Measurements from ENCODE around the gene TRMT1.

Gene TRMT1

GRCh38 chr19:13102416-13102665 lies 14.2 kb downstream of the TRMT1 start:
- no peak for DNase-seq (ENCODE audit: low read depth in 3 of 3)

- DNase-seq (ENCODE audit: low read depth in 3 of 3) = no peak
Observed at GRCh38 chr19:13101590-13102415, 14.7 kb downstream of the TRMT1 start.

DNA sequence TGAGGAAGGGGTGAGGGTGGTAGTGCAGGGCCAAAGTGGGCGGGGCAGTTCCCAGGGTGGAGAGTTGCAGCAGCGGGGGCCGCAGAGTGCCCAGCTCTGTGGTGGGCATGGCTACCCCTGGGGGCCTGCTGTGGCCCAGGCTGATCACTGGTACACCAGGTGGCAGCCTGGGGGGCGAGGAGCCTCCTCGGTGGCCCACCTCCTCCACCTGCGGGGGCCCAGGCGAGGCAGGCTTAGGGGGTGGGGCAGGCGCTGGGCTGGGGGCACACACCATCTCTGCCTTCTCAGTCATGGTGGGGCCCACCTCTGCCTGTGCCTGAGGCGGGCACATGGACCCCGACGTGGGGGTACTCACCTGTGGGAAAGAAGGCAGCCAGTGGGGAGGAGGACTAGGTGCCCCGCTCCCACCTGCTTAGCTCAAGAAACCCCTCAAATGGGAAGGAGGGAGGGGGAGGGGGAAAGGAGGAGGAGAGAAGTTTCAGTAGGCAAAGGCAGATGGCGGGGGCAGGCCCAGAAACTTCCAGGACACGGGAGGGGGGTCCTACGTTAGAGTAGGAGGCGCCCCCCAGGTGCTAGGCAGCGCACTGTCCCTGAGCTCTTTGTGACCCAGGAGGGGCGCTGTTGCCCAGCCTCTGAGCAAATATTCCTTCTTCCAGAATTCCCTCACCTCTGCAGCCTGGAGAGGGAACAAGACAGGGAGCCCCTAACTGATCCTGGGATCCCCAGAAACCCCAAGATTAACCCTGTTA lies 15.5 kb downstream of the TRMT1 start:
- DNase-seq (ENCODE audit: low read depth in 3 of 3) = no peak

DNA sequence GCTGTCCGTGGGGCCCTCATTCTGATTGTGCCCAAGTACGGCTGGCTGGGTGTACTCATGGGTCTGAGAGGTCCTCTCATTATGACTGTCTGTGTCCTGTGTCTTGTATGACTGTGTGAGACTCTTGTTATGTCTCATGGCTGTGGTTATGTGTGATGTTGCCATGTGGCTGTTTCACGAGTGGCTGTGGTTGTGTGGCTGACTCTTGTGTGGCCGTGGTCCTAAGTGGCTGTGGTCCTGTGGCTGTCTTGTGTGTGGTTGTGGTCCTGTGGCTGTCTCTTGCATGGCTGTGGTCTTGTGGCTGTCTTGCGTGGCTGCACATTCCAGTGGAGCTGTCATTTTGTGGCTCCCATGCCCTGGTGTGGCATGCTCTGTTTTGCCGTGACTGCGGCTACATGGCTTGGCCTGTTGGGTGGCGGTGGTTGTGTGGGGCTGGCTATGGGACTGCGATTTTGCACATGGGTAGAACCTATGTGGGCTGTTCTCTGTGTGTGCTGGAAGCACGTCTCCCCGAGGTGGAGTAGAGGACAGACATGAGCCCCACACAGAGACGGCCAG lies 16.4 kb downstream of the TRMT1 start:
- DNase-seq (ENCODE audit: low read depth in 3 of 3) = peak in 2 of 3 donors; percentile 45 to 60

DNA sequence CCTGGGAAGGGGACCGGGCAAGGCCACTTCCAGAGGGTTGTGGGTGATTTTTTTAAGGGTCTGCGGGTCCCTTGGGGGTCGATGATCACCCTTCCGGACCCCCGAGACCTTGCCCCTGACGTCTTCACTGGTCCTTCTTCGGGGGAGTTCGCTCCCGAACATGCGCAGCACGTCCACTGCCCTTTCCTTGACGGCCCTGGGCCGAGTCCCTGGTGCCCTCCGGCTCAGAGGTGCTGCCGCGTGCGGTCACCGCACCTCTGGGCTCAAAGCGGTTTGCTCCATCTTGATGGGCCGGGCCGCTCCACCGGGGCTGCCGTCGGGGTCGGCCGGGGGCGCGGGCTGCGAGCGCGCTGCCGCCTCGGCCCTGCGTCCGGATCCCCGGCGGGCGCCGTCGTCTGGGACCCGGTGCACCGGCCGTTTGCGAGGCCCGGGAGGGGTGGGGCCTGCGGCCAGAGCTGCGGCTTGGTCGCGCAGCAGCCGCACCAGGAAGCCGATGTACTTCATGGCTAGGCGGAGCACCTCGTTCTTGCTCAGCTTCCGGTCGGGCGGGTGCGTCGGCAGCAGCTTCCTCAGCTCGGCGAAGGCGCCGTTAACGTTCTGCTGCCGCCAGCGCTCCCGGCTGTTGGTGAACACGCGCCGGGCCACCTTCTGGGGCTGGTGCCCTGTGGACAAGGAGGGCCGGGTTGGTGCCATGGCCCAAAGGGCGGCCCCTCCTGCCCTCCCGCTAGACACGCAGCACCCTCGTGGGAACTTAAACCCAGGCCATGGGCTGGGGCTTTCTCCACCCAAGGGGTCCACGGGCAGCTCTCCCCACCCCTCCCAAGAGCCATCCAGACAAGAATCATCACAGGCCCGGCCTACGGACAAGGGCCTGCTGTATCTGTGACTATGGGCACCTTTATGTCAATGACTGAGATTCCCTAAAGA lies 17.2 kb downstream of the TRMT1 start:
- peak; percentile 56 to 71 (median 64) for DNase-seq (ENCODE audit: low read depth in 3 of 3)

DNA sequence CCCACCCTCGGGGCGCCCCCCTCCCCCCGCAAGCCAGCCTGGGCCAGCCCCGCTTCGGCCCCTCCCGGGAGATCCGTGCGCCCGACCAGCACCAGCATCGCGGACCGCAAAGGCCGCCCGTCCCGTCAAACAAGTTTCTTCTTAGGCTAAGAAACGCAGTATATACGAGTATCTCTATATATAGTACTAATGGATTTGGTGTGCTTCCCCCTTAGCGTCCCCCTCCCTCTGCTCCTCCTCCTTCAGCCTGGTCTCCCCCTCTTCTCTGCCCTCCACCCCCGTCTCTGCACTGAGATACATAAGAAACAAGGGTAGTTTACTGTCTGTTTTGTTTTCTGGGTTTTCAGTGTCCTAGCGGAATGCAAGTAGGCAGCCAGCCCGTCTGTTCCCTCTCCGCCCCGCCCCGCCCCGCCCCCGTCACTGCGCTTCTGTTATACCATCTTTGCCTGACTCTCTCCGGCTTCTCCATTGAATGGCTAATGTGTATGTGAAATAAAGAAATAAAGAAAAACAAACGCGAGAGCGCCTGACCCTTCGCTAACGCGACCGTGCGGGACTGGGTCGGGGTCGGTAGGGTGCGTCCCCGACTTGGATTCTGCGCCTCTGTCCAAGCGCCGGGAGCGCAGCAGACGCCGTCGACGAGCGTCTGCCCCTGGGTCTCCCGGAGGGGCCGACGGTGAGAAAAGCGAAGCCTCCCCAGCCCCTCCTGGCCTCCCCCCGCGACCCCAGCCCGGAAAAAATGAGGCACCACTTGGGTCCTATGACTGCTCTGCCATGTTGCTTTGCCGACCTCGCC lies 18.1 kb downstream of the TRMT1 start:
- DNase-seq (ENCODE audit: low read depth in 3 of 3) = no peak

- no peak for DNase-seq (ENCODE audit: low read depth in 3 of 3)
Observed at GRCh38 chr19:13097463-13098258, 18.9 kb downstream of the TRMT1 start.

GRCh38 chr19:13097033-13097462 lies 19.5 kb downstream of the TRMT1 start:
- no peak for DNase-seq (ENCODE audit: low read depth in 3 of 3)

DNA sequence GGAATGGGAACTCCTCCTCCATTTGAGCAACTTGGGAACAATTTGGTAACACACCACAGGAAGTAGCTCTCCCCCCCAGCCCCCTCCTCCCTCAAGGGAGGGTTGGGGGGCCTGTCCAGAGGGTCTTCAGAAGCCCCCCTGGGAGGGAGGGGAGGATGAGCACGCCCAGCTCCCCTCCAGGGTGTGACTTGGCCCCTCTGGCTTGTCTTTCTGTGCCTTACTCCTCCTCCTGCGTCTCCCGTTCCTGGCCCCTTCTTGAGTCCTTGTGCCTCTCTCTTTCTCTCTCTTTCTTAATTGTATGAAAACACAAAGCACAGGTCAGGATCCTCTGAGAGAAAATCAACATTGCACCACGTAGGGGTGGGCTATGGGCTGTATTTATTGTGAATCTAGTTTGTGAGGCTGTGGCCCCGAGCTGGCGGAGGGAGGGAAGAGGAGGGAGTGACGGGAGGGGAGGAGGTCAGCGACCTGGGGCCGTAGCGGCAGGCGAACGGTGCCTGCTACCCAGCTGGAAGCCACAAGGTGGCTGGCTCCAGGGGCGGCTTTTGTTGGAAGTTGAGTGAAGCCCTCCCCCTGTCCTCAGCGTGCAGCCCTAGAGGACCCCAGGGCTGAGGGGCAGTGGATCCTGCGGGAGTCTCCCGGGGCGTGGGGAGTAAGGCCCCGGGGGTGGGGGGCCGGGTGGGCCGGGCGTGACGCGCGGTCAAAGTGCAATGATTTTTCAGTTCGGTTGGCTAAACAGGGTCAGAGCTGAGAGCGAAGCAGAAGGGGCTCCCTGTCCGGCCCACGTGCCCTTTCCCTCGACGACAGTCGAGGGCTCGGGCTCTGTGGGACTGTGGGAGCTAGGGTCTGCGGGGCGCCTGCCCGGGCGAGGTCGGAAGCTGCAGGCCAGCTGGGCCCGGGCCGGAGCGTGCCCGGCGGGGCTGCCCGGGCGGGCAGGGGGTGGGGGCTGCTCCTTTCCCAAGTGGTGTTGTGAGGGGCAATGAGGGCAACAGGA lies 20.3 kb downstream of the TRMT1 start:
- no peak for DNase-seq (ENCODE audit: low read depth in 3 of 3)

GRCh38 chr19:13095393-13095784 lies 21.2 kb downstream of the TRMT1 start:
- no peak for DNase-seq (ENCODE audit: low read depth in 3 of 3)

- DNase-seq (ENCODE audit: low read depth in 3 of 3) = no peak
Observed at GRCh38 chr19:13094771-13095392, 21.7 kb downstream of the TRMT1 start.

DNA sequence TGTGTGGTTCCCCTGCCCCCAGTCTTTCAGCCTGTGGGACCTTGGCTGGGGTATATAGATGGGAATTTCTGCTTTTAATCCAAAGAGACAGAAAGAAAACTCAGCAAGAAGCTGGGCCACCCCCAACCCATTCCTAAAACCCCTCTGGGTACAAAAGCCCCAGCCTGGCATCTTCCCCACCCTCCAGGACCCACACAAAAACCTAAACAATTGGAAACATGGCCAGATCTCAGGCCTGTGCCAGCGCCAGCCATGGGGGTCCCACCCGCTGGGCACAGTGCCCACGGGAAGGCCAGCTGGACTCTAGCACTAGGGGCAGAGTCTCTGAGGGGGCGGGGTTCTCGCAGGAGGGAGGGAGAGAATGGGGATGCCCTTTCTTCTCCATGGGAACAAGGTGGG lies 22.4 kb downstream of the TRMT1 start:
- DNase-seq (ENCODE audit: low read depth in 3 of 3) = no peak

- DNase-seq (ENCODE audit: low read depth in 3 of 3) = peak; percentile 68 to 71 (median 68)
Observed at GRCh38 chr19:13093407-13094105, 23.0 kb downstream of the TRMT1 start.

DNA sequence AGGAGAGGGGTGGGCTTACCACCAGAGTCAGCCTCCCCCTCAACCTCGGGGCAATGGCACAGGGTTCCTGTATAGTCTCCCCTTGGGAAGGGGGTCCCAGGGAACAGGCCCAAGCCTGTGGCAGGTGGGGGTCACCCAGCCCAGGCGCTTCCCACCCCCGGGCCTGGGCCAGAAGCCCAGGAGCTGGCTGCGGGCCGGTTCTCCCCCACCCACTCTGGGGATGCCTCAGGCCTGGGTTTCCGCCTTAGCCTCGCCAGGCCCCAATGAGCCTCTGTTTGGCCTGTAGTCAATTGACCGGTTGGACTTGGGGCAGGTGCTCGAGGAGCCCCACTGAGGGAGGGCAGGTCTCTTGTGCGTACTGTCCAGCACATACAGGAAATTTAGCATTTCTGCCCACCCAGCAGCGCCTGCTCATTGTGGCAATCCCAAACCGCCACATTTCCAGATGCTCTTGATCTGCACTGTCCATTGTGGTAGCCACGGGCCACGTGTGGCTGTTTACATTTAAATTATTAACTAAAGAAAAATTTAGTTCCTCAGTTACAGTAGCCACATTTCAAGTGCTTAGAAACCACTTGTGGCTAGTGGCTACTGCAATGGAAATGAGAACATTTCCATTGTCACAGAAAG lies 23.8 kb downstream of the TRMT1 start:
- DNase-seq (ENCODE audit: low read depth in 3 of 3) = no peak

- no peak for DNase-seq (ENCODE audit: low read depth in 3 of 3)
Observed at GRCh38 chr19:13092158-13092543, 24.4 kb downstream of the TRMT1 start.

- DNase-seq (ENCODE audit: low read depth in 3 of 3) = no peak
Observed at GRCh38 chr19:13091400-13092157, 25.0 kb downstream of the TRMT1 start.

Data from stimulated activated CD4-positive, alpha-beta T cell treated with anti-CD3 and anti-CD28 coated beads, TNF-alpha, amount 100 ng/mL, for 48 hours (primary cell).